Measurements from ENCODE around the gene ALK. TPM values are rescaled to one million over a fixed set of nuclear protein-coding genes. Genes with fewer than 3 reads are reported as not detected.

ALK gene
- total RNA-seq, 1 donor from 2014 or later = 0.52 TPM

- H3K27me3 ChIP-seq (ENCODE audit: control insufficient read depth in 3 of 3, insufficient read depth in 3 of 3, low read length in 3 of 3) = peaks cover 0 to 4% (median 0%) of the 10 kb centered on the region in 3 donors
- H3K9ac ChIP-seq (ENCODE audit: low read depth in 1 of 3, low read length in 3 of 3) = no peak overlapping the region
- no peak overlapping the region for H3K27ac ChIP-seq (ENCODE audit: low read depth, low read length)
- H3K36me3 ChIP-seq (ENCODE audit: control insufficient read depth in 3 of 3, insufficient read depth in 3 of 3, low read length in 3 of 3) = no peaks in the 10 kb centered on the region
- no peaks in the 10 kb centered on the region for H3K9me3 ChIP-seq (ENCODE audit: control insufficient read depth in 3 of 3, low read length in 3 of 3)
- H3K4me3 ChIP-seq (ENCODE audit: low read length in 3 of 3) = no peak overlapping the region
- no peaks in the 10 kb centered on the region for H3K4me1 ChIP-seq (ENCODE audit: control insufficient read depth in 3 of 3, insufficient read depth in 3 of 3, low read length in 3 of 3)
Measured at GRCh38 chr2:29390136-29390535, 531.2 kb downstream of the ALK start.

GRCh38 chr2:29389686-29390085 is 531.7 kb downstream of the ALK start:
- Histone ChIP-seq H3K9me3 (ENCODE audit: control insufficient read depth in 3 of 3, low read length in 3 of 3) (no peaks in the 10 kb centered on the region), H3K27me3 (ENCODE audit: control insufficient read depth in 3 of 3, insufficient read depth in 3 of 3, low read length in 3 of 3) (peaks cover 0 to 4% (median 0%) of the 10 kb centered on the region in 3 donors), H3K36me3 (ENCODE audit: control insufficient read depth in 3 of 3, insufficient read depth in 3 of 3, low read length in 3 of 3) (no peaks in the 10 kb centered on the region), H3K4me3 (ENCODE audit: low read length in 3 of 3) (no peak overlapping the region), H3K9ac (ENCODE audit: low read depth in 1 of 3, low read length in 3 of 3) (no peak overlapping the region), H3K27ac (ENCODE audit: low read depth, low read length) (no peak overlapping the region), H3K4me1 (ENCODE audit: control insufficient read depth in 3 of 3, insufficient read depth in 3 of 3, low read length in 3 of 3) (no peaks in the 10 kb centered on the region)

GRCh38 chr2:29388071-29388470 is 533.3 kb downstream of the ALK start:
- no peak overlapping the region for H3K4me3 ChIP-seq (ENCODE audit: low read length in 3 of 3)
- no peak overlapping the region for H3K27ac ChIP-seq (ENCODE audit: low read depth, low read length)
- no peaks in the 10 kb centered on the region for H3K4me1 ChIP-seq (ENCODE audit: control insufficient read depth in 3 of 3, insufficient read depth in 3 of 3, low read length in 3 of 3)
- no peak overlapping the region for H3K9ac ChIP-seq (ENCODE audit: low read depth in 1 of 3, low read length in 3 of 3)
- H3K9me3 ChIP-seq (ENCODE audit: control insufficient read depth in 3 of 3, low read length in 3 of 3) = no peaks in the 10 kb centered on the region
- H3K36me3 ChIP-seq (ENCODE audit: control insufficient read depth in 3 of 3, insufficient read depth in 3 of 3, low read length in 3 of 3) = no peaks in the 10 kb centered on the region
- peaks cover 0 to 4% (median 0%) of the 10 kb centered on the region in 3 donors for H3K27me3 ChIP-seq (ENCODE audit: control insufficient read depth in 3 of 3, insufficient read depth in 3 of 3, low read length in 3 of 3)

GRCh38 chr2:29382486-29382885 is 538.9 kb downstream of the ALK start:
- Histone ChIP-seq H3K27me3 (ENCODE audit: control insufficient read depth in 3 of 3, insufficient read depth in 3 of 3, low read length in 3 of 3) (peaks cover 0 to 4% (median 0%) of the 10 kb centered on the region in 3 donors), H3K36me3 (ENCODE audit: control insufficient read depth in 3 of 3, insufficient read depth in 3 of 3, low read length in 3 of 3) (no peaks in the 10 kb centered on the region), H3K4me1 (ENCODE audit: control insufficient read depth in 3 of 3, insufficient read depth in 3 of 3, low read length in 3 of 3) (no peaks in the 10 kb centered on the region), H3K27ac (ENCODE audit: low read depth, low read length) (no peak overlapping the region), H3K9me3 (ENCODE audit: control insufficient read depth in 3 of 3, low read length in 3 of 3) (no peaks in the 10 kb centered on the region), H3K4me3 (ENCODE audit: low read length in 3 of 3) (no peak overlapping the region), H3K9ac (ENCODE audit: low read depth in 1 of 3, low read length in 3 of 3) (no peak overlapping the region)

GRCh38 chr2:29377788-29378187 is 543.6 kb downstream of the ALK start:
- Histone ChIP-seq H3K9me3 (ENCODE audit: control insufficient read depth in 3 of 3, low read length in 3 of 3) (no peaks in the 10 kb centered on the region), H3K27me3 (ENCODE audit: control insufficient read depth in 3 of 3, insufficient read depth in 3 of 3, low read length in 3 of 3) (no peaks in the 10 kb centered on the region), H3K27ac (ENCODE audit: low read depth, low read length) (no peak overlapping the region), H3K36me3 (ENCODE audit: control insufficient read depth in 3 of 3, insufficient read depth in 3 of 3, low read length in 3 of 3) (no peaks in the 10 kb centered on the region), H3K9ac (ENCODE audit: low read depth in 1 of 3, low read length in 3 of 3) (no peak overlapping the region), H3K4me1 (ENCODE audit: control insufficient read depth in 3 of 3, insufficient read depth in 3 of 3, low read length in 3 of 3) (no peaks in the 10 kb centered on the region), H3K4me3 (ENCODE audit: low read length in 3 of 3) (no peak overlapping the region)

- Histone ChIP-seq H3K27me3 (ENCODE audit: control insufficient read depth in 3 of 3, insufficient read depth in 3 of 3, low read length in 3 of 3) (no peaks in the 10 kb centered on the region), H3K36me3 (ENCODE audit: control insufficient read depth in 3 of 3, insufficient read depth in 3 of 3, low read length in 3 of 3) (no peaks in the 10 kb centered on the region), H3K9me3 (ENCODE audit: control insufficient read depth in 3 of 3, low read length in 3 of 3) (no peaks in the 10 kb centered on the region), H3K9ac (ENCODE audit: low read depth in 1 of 3, low read length in 3 of 3) (no peak overlapping the region), H3K4me3 (ENCODE audit: low read length in 3 of 3) (no peak overlapping the region), H3K4me1 (ENCODE audit: control insufficient read depth in 3 of 3, insufficient read depth in 3 of 3, low read length in 3 of 3) (no peaks in the 10 kb centered on the region), H3K27ac (ENCODE audit: low read depth, low read length) (no peak overlapping the region)
Measured at GRCh38 chr2:29376541-29376940, 544.8 kb downstream of the ALK start.

GRCh38 chr2:29375843-29376242 is 545.5 kb downstream of the ALK start:
- H3K4me3 ChIP-seq (ENCODE audit: low read length in 3 of 3) = no peak overlapping the region
- H3K9ac ChIP-seq (ENCODE audit: low read depth in 1 of 3, low read length in 3 of 3) = no peak overlapping the region
- no peaks in the 10 kb centered on the region for H3K36me3 ChIP-seq (ENCODE audit: control insufficient read depth in 3 of 3, insufficient read depth in 3 of 3, low read length in 3 of 3)
- H3K4me1 ChIP-seq (ENCODE audit: control insufficient read depth in 3 of 3, insufficient read depth in 3 of 3, low read length in 3 of 3) = no peaks in the 10 kb centered on the region
- no peak overlapping the region for H3K27ac ChIP-seq (ENCODE audit: low read depth, low read length)
- H3K9me3 ChIP-seq (ENCODE audit: control insufficient read depth in 3 of 3, low read length in 3 of 3) = no peaks in the 10 kb centered on the region
- H3K27me3 ChIP-seq (ENCODE audit: control insufficient read depth in 3 of 3, insufficient read depth in 3 of 3, low read length in 3 of 3) = no peaks in the 10 kb centered on the region

GRCh38 chr2:29374823-29375222 is 546.6 kb downstream of the ALK start:
- Histone ChIP-seq H3K36me3 (ENCODE audit: control insufficient read depth in 3 of 3, insufficient read depth in 3 of 3, low read length in 3 of 3) (no peaks in the 10 kb centered on the region), H3K4me3 (ENCODE audit: low read length in 3 of 3) (no peak overlapping the region), H3K27me3 (ENCODE audit: control insufficient read depth in 3 of 3, insufficient read depth in 3 of 3, low read length in 3 of 3) (no peaks in the 10 kb centered on the region), H3K9ac (ENCODE audit: low read depth in 1 of 3, low read length in 3 of 3) (no peak overlapping the region), H3K4me1 (ENCODE audit: control insufficient read depth in 3 of 3, insufficient read depth in 3 of 3, low read length in 3 of 3) (no peaks in the 10 kb centered on the region), H3K9me3 (ENCODE audit: control insufficient read depth in 3 of 3, low read length in 3 of 3) (no peaks in the 10 kb centered on the region), H3K27ac (ENCODE audit: low read depth, low read length) (no peak overlapping the region)

- Histone ChIP-seq H3K4me1 (ENCODE audit: control insufficient read depth in 3 of 3, insufficient read depth in 3 of 3, low read length in 3 of 3) (no peaks in the 10 kb centered on the region), H3K9me3 (ENCODE audit: control insufficient read depth in 3 of 3, low read length in 3 of 3) (no peaks in the 10 kb centered on the region), H3K27ac (ENCODE audit: low read depth, low read length) (no peak overlapping the region), H3K4me3 (ENCODE audit: low read length in 3 of 3) (no peak overlapping the region), H3K36me3 (ENCODE audit: control insufficient read depth in 3 of 3, insufficient read depth in 3 of 3, low read length in 3 of 3) (no peaks in the 10 kb centered on the region), H3K9ac (ENCODE audit: low read depth in 1 of 3, low read length in 3 of 3) (no peak overlapping the region), H3K27me3 (ENCODE audit: control insufficient read depth in 3 of 3, insufficient read depth in 3 of 3, low read length in 3 of 3) (no peaks in the 10 kb centered on the region)
Measured at GRCh38 chr2:29373870-29374269, 547.5 kb downstream of the ALK start.

- Histone ChIP-seq H3K9me3 (ENCODE audit: control insufficient read depth in 3 of 3, low read length in 3 of 3) (no peaks in the 10 kb centered on the region), H3K36me3 (ENCODE audit: control insufficient read depth in 3 of 3, insufficient read depth in 3 of 3, low read length in 3 of 3) (no peaks in the 10 kb centered on the region), H3K27ac (ENCODE audit: low read depth, low read length) (no peak overlapping the region), H3K9ac (ENCODE audit: low read depth in 1 of 3, low read length in 3 of 3) (no peak overlapping the region), H3K27me3 (ENCODE audit: control insufficient read depth in 3 of 3, insufficient read depth in 3 of 3, low read length in 3 of 3) (no peaks in the 10 kb centered on the region), H3K4me1 (ENCODE audit: control insufficient read depth in 3 of 3, insufficient read depth in 3 of 3, low read length in 3 of 3) (no peaks in the 10 kb centered on the region), H3K4me3 (ENCODE audit: low read length in 3 of 3) (no peak overlapping the region)
Measured at GRCh38 chr2:29372185-29372584, 549.2 kb downstream of the ALK start.

GRCh38 chr2:29370581-29371125 is 550.7 kb downstream of the ALK start:
- no peak overlapping the region for H3K9ac ChIP-seq (ENCODE audit: low read depth in 1 of 3, low read length in 3 of 3)
- no peaks in the 10 kb centered on the region for H3K4me1 ChIP-seq (ENCODE audit: control insufficient read depth in 3 of 3, insufficient read depth in 3 of 3, low read length in 3 of 3)
- H3K27ac ChIP-seq (ENCODE audit: low read depth, low read length) = no peak overlapping the region
- no peaks in the 10 kb centered on the region for H3K9me3 ChIP-seq (ENCODE audit: control insufficient read depth in 3 of 3, low read length in 3 of 3)
- no peaks in the 10 kb centered on the region for H3K27me3 ChIP-seq (ENCODE audit: control insufficient read depth in 3 of 3, insufficient read depth in 3 of 3, low read length in 3 of 3)
- no peaks in the 10 kb centered on the region for H3K36me3 ChIP-seq (ENCODE audit: control insufficient read depth in 3 of 3, insufficient read depth in 3 of 3, low read length in 3 of 3)
- H3K4me3 ChIP-seq (ENCODE audit: low read length in 3 of 3) = no peak overlapping the region

Data from skeletal muscle tissue (tissue), 4 donors.